NCI-H1930 (cell line): Measurements from ENCODE around the gene INPP5F.

Experiments
- DNase-seq, 2 experiments: peaks; one replicate each; lab custom pipeline; 2025; lab: John Stamatoyannopoulos, UW

The INPP5F gene

GRCh38 chr10:119817991-119818888, 92.4 kb downstream of the INPP5F start:
- no peak for DNase-seq

DNA sequence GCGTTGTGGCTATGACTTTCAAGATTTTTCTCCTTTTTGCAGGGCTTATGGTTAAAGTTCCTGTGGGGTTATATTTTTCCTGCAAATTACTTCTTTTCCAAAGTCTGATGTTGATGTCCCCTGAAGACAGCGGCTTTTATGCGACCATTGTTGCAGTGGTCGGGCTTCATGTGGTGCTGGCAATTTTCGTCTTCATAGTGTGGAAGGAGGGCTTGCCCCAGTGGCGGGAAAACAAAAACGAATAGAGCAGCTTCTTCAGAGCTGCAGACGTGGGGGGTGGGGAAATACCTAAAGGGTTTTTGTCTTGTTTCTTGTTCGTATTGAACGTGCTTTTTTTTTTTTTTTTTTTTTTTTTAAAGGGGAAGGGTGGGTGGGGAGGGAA, 93.0 kb downstream of the INPP5F start:
- DNase-seq = no peak

DNA sequence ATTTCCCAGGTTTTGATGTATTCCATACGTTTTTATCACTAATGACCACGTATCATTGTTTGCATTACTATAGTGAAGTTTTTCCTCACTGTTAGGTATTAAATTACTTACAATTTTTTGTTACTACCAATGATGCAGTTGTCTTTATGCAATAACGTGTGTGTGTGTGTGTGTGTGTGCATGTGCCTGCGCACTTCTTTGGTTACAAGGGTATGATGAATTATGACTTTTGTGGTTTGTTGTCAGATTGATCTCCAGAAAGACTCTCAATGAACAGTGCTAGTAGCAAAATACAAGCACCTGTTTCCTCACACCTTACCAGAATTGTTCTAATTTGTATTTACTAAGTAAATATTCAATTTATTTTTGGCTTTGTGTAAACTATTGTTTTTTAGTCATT, 95.3 kb downstream of the INPP5F start:
- DNase-seq = no peak

DNA sequence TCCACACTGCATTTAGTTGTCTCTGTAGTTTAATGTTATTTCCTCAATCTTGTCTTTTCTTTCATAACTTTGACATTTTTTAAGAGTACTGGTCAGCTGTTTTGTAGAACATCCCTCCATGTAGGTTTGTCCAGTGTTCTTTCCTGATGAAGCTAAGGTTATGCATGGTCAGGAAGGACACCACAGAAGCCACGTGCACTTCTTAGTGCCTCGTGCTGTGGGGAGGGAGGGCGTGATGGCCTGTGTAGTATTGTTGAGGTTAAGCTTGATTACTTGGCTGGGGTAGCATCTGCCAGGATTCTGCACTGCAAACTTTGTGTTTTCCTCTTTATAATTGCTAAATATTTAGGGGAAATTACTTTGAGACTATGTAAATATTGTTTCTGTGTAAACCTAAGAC, 98.4 kb downstream of the INPP5F start:
- DNase-seq = no peak

DNA sequence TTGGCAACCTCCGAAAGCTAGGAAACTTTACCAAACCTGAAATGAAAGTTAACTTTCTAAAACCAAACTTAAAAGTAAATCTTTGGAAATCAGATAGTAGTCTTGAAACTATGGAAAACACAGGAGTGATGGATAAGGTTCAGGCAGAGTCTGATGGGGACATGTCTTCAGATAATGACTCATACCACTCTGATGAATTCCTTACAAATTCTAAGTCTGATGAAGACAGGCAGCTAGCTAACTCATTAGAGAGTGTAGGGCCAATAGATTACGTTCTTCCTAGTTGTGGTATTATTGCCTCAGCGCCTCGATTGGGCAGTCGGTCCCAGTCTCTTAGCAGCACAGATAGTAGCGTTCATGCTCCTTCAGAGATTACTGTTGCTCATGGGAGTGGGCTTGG, 100.9 kb downstream of the INPP5F start:
- DNase-seq = no peak

DNA sequence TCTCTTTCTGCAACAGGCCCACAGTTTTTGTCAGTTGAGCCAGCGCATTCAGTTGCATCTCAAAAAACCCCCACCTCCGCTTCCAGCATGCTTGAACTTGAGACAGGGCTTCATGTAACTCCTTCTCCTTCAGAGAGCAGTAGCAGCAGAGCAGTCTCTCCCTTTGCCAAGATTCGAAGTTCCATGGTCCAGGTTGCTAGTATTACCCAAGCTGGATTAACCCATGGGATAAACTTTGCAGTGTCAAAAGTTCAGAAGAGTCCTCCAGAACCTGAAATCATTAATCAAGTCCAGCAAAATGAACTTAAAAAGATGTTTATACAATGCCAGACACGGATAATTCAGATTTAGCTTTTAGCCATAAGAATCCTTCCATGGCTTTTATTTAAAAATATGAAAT, 101.6 kb downstream of the INPP5F start:
- no peak for DNase-seq

GRCh38 chr10:119829429-119829828, 103.6 kb downstream of the INPP5F start:
- no peak for DNase-seq

DNA sequence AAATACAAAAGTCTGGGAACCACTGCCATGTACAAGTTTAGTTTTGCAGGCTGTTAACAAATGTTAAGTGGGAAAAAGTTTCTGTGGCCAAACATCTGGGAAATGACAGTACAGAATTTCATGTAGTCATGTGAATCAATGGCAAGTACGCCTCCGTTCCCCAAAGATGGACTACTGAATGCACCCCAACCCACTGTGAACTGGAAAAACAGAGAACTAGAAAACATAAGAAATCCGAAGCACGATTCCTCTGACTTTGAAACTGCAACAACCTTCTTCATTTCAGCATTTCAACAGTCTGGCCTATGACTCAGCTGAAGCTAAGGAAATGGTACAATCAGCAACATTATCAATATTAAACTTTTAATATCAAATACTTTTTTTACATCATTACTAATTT, 105.0 kb downstream of the INPP5F start:
- no peak for DNase-seq

GRCh38 chr10:119831656-119832055, 105.8 kb downstream of the INPP5F start:
- no peak for DNase-seq

GRCh38 chr10:119832951-119833350, 107.1 kb downstream of the INPP5F start:
- no peak for DNase-seq

- no peak for DNase-seq
Observed at GRCh38 chr10:119834188-119834587, 108.3 kb downstream of the INPP5F start.

GRCh38 chr10:119845656-119846055, 119.8 kb downstream of the INPP5F start:
- no peak for DNase-seq

GRCh38 chr10:119849031-119849789, 123.4 kb downstream of the INPP5F start:
- DNase-seq = no peak

GRCh38 chr10:119849944-119850343, 124.1 kb downstream of the INPP5F start:
- DNase-seq = no peak

DNA sequence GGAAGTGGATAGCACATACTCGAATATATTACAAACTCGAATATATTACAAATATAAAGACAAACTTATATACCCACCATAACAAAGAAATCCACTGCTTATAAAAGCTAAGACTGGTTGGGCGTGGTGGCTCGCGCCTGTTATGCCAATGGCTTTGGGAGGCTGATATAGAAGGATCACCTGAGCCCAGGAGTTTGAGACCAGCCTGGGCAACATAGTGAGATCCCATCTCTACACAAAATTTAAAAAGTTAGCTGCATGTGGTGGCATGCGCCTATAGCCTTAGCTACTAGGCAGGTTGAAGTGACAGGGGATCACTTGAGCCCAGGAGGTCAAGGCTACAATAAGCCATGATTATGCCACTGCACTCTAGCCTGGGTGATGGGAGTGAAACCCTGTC, 126.4 kb downstream of the INPP5F start:
- DNase-seq = no peak

DNA sequence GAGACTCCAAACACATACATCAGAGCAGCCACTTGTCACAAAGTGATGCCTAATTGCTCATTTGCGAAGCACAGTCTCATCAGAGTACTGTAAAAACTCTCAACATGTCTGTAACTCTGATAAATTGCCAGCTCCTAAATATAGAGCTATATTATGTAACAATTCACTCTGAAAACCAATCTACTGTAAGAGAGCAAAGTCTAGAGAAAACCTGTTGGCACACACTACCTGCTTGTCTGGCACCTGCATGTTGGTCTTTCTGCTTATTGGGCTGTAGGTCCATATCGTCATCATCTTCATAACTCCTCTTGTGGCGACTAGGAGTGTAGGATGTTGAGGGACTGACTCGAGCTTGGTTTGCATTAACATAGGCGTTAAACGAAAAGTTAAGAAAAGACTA, 127.0 kb downstream of the INPP5F start:
- DNase-seq = no peak

- no peak for DNase-seq
Observed at GRCh38 chr10:119853574-119853973, 127.7 kb downstream of the INPP5F start.

- DNase-seq = no peak
Observed at GRCh38 chr10:119858063-119858462, 132.2 kb downstream of the INPP5F start.

DNA sequence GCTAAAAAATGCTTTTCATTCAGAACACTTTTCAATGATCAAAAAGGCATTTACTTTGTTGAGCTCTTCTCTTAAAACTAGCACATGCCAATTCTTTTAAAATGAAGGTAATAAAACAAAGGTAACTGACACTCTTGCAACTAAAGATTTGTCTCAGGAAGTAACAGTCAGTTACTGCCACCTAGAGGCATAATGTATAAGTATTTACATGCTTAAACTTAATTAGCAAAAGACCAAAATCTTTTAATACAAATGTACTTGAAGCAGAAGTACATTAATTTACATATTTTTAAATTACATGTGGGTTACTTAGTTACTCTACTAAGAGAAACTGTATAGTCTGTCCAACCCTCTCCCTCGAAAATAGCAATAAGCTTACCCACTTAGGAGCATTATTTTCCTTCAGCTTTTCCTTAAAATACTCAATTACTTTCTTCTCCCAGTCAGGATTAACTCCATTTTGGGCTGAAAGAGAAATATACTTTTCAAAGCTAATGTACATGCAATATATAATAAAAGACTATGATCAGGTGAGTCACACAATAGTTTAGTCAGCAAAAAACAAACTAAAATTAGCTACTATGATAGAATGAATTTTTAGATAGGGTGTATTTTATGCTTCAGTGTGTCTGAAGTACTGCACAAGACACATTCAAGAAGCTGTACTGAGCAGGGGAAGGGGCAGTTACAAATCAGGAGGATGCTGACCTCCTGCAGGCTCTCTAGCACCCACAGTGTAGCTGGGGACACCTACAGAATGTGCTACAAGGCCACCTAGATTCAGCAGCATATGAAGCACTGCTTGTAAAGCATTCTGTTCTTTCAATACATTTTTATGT, 133.8 kb downstream of the INPP5F start:
- no peak for DNase-seq

GRCh38 chr10:119860866-119861607, 135.2 kb downstream of the INPP5F start:
- no peak for DNase-seq

DNA sequence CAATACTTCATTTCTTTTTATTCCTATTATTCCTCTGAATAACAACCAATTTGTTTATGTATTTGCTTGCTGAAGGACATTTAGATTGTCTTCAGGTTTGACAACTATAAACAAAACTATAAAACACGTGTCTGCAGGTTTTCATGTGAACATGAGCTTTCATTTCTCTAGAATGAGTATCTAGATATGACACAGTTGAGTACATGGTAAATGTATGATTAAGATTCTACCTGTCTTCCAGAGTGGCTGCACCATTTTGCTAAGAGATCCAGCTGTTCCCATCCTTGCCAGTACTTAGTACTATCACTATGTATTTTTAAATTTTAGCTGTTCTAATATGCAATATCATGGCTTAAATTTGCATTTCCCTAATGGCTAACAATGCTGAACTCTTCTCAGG, 136.7 kb downstream of the INPP5F start:
- DNase-seq = no peak
